Neural crest cell (in vitro differentiated cells): ENCODE data around the gene DOK5. TPM values are rescaled to one million over a fixed set of nuclear protein-coding genes. Genes with fewer than 3 reads are reported as not detected.
A peak's percentile ranks its signal among the peaks of the same experiment; 100 is the strongest.

Experiments
- DNase-seq: peaks from one replicate; pipeline ENCODE4 v3.0.0; 2021; ENCODE audit warnings: low read depth, mixed read lengths, low spot score
- H3K27ac Mint-ChIP-seq: one replicate; pipeline ENCODE4 v1.8.0; 2021; ENCODE audit warnings: mild to moderate bottlenecking, mixed read lengths; ENCODE audit not compliant: unreplicated experiment
- H3K27me3 Mint-ChIP-seq: 2 replicates; pipeline ENCODE4 v1.8.0; 2021; ENCODE audit warnings: low read depth, mild to moderate bottlenecking, mixed read lengths
- H3K36me3 Mint-ChIP-seq: 2 replicates; pipeline ENCODE4 v1.8.0; 2021; ENCODE audit warnings: low read depth, mild to moderate bottlenecking, mixed read lengths
- H3K4me1 Mint-ChIP-seq: 2 replicates; pipeline ENCODE4 v1.8.0; 2021; ENCODE audit warnings: mixed read lengths
- H3K4me3 Mint-ChIP-seq: one replicate; pipeline ENCODE4 v1.8.0; 2021; ENCODE audit warnings: mild to moderate bottlenecking, mixed read lengths
- H3K9me3 Mint-ChIP-seq: 2 replicates; pipeline ENCODE4 v1.8.0; 2021; ENCODE audit warnings: mixed read lengths
- total RNA-seq: library from RNA; stranded (reverse); gene quantifications from 2 replicates; pipeline ENCODE4 v1.2.1, GENCODE V29; 2021
- TF ChIP-seq, protein P1 (sequence below): fragments of 200-600 bp; sonication (generic); conservative IDR thresholded peaks from 2 replicates; pipeline ENCODE4 v1.5.0; 2021; ENCODE audit warnings: antibody characterized with exemption, mild to moderate bottlenecking

The DOK5 gene
- total RNA-seq, 1 donor from 2014 or later: 4.4 TPM

DNA sequence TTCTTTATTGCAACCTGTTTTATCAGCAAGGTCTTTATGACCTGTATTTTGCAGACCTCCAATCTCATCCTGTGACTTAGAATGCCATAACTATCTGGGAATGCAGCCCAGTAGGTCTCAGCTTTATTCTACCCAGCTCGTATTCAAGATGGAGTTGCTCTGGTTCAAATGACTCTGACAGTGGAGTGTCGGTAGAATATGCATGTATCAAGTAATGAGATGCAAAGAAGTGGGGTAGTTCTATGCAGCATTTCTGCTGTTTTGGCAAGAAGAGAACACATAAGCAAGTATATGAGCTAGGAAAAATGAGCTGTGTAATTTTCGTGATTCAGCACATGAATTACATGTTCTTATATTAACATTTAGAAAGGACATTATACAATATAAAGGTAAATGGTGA, 185.9 kb downstream of the DOK5 start:
- Mint-ChIP-seq H3K36me3 (no peaks in the 10 kb centered on the region), H3K9me3 (no peaks in the 10 kb centered on the region), H3K4me1 (peaks cover 36% of the 10 kb centered on the region), H3K4me3 (peak overlapping the region; percentile 2), H3K27ac (no peak overlapping the region), H3K27me3 (no peaks in the 10 kb centered on the region)
- DNase-seq: no peak
- TF ChIP-seq, protein P1, sequence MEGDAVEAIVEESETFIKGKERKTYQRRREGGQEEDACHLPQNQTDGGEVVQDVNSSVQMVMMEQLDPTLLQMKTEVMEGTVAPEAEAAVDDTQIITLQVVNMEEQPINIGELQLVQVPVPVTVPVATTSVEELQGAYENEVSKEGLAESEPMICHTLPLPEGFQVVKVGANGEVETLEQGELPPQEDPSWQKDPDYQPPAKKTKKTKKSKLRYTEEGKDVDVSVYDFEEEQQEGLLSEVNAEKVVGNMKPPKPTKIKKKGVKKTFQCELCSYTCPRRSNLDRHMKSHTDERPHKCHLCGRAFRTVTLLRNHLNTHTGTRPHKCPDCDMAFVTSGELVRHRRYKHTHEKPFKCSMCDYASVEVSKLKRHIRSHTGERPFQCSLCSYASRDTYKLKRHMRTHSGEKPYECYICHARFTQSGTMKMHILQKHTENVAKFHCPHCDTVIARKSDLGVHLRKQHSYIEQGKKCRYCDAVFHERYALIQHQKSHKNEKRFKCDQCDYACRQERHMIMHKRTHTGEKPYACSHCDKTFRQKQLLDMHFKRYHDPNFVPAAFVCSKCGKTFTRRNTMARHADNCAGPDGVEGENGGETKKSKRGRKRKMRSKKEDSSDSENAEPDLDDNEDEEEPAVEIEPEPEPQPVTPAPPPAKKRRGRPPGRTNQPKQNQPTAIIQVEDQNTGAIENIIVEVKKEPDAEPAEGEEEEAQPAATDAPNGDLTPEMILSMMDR: no peak

DNA sequence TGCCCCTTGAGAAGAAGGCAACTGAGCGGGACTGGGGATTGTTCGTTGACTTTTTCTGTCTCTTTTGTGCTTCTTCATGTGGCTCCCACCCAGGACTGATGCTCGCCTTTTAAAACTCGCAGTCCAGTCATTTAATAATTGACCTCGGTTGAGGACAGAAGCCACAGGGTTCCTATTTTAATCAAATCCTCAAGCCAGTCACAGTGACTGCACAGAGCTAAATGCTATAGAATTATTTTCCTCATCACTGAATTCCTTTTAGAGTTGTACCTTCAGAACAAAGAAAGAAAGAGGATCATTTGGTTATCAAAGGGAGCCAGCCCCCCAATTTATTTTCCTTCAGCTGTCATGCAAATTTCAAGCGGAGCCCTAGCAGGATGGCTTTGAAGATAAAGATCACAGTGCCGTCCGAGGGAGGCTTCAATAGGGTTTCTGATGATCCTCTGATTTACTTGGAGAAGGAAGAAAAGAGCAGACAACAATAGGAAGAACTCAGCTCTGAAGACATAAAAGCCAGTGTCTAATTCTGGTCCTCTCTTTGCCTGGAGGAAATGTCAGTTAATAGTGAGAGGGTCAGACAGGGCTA, 186.6 kb downstream of the DOK5 start:
- DNase-seq: no peak
- H3K9me3 Mint-ChIP-seq: no peaks in the 10 kb centered on the region
- H3K27me3 Mint-ChIP-seq: no peaks in the 10 kb centered on the region

GRCh38 chr20:54665812-54666211, 190.4 kb downstream of the DOK5 start:
- Mint-ChIP-seq H3K27me3 (peaks cover 3% of the 10 kb centered on the region), H3K4me3 (no peak overlapping the region), H3K4me1 (peaks cover 31% of the 10 kb centered on the region), H3K9me3 (no peaks in the 10 kb centered on the region), H3K27ac (no peak overlapping the region), H3K36me3 (no peaks in the 10 kb centered on the region)
- TF ChIP-seq, protein P1: no peak
- no peak for DNase-seq

More for the DNA sequence above, 186.6 kb downstream of the DOK5 start:
- H3K4me1 Mint-ChIP-seq: peaks cover 36% of the 10 kb centered on the region
- TF ChIP-seq, protein P1: no peak
- no peaks in the 10 kb centered on the region for H3K36me3 Mint-ChIP-seq
- H3K4me3 Mint-ChIP-seq: peak overlapping the region; percentile 25
- H3K27ac Mint-ChIP-seq: peak overlapping the region; percentile 69

- Mint-ChIP-seq H3K9me3 (no peaks in the 10 kb centered on the region), H3K4me3 (no peak overlapping the region), H3K4me1 (peaks cover 5% of the 10 kb centered on the region), H3K36me3 (no peaks in the 10 kb centered on the region), H3K27ac (no peak overlapping the region), H3K27me3 (peaks cover 3% of the 10 kb centered on the region)
- peak; percentile 25 for DNase-seq
- TF ChIP-seq, protein P1: peak; percentile 80
Observed at GRCh38 chr20:54668271-54669039, 193.1 kb downstream of the DOK5 start.

GRCh38 chr20:54669040-54669363, 193.6 kb downstream of the DOK5 start:
- Mint-ChIP-seq H3K9me3 (no peaks in the 10 kb centered on the region), H3K27ac (no peak overlapping the region), H3K36me3 (no peaks in the 10 kb centered on the region), H3K27me3 (peaks cover 3% of the 10 kb centered on the region), H3K4me3 (no peak overlapping the region), H3K4me1 (peaks cover 5% of the 10 kb centered on the region)
- TF ChIP-seq, protein P1: no peak
- DNase-seq: no peak
